Panc1 (cell line): Measurements from ENCODE around the gene TTYH2. TPM values are rescaled to one million over a fixed set of nuclear protein-coding genes. Genes with fewer than 3 reads are reported as not detected.

ENCODE experiments used
- ATAC-seq: fragments of 200-7000 bp; cut with Tn5 transposase; 2 replicates; pipeline ENCODE4 v1.9.1; 2020; ENCODE audit warnings: mild to moderate bottlenecking, moderate library complexity
- BruUV-seq: library from RNA; stranded (reverse); fragments of 400-500 nt; replicated peaks from 2 replicates; lab custom pipeline; 2021; lab: Mats Ljungman, UMichigan
- CTCF ChIA-PET: fragments of 300-600 bp; sonication (Branson Sonifier 250); formaldehyde crosslinking; loops from one replicate; lab custom pipeline; 2022; ENCODE audit warnings: antibody characterized with exemption; lab: Charles Lee
- POLR2A ChIA-PET: fragments of 300-600 bp; sonication (Branson Sonifier 250); formaldehyde crosslinking; loops from one replicate; lab custom pipeline; 2022; ENCODE audit warnings: antibody characterized with exemption; lab: Charles Lee
- DNase-seq: peaks from one replicate; pipeline ENCODE4 v3.0.0-alpha.2; 2010; ENCODE audit warnings: low read depth, low spot score
- H3K27ac ChIP-seq: 2 replicates; pipeline ENCODE4 v1.5.1; 2011; ENCODE audit warnings: mild to moderate bottlenecking, low read length, inconsistent platforms
- H3K27me3 ChIP-seq: fragments of 200-500 bp; sonication (Bioruptor generic); 2 replicates; pipeline ENCODE4 v1.6.0; 2014; ENCODE audit warnings: low read length, inconsistent platforms; ENCODE audit not compliant: control insufficient read depth, insufficient read depth
- H3K36me3 ChIP-seq: fragments of 200-500 bp; sonication (Bioruptor generic); 2 replicates; pipeline ENCODE4 v1.5.1; 2014; ENCODE audit warnings: inconsistent platforms, mild to moderate bottlenecking, low read length, moderate library complexity; ENCODE audit not compliant: control insufficient read depth, insufficient read depth
- H3K4me1 ChIP-seq: 2 replicates; pipeline ENCODE4 v1.5.1; 2011; ENCODE audit warnings: inconsistent platforms, mild to moderate bottlenecking, low read length, moderate library complexity; ENCODE audit not compliant: control insufficient read depth, insufficient read depth
- H3K4me3 ChIP-seq, 2 experiments: 2 replicates each; pipeline ENCODE4 v1.5.1; 2011 to 2012; ENCODE audit warnings: low read depth in 2 of 2, low read length in 2 of 2, mild to moderate bottlenecking in 2 of 2, inconsistent platforms in 1 of 2, moderate library complexity in 1 of 2
- H3K9me3 ChIP-seq: fragments of 200-500 bp; sonication (Bioruptor generic); 2 replicates; pipeline ENCODE4 v1.5.1; 2014; ENCODE audit warnings: low read depth, mild to moderate bottlenecking, inconsistent platforms, low read length, moderate library complexity; ENCODE audit not compliant: control insufficient read depth, insufficient read depth
- CTCF ChIP-seq: fragments of 450-650 bp; IDR thresholded peaks from 2 replicates; pipeline ENCODE4 v1.5.1; 2017; ENCODE audit warnings: mild to moderate bottlenecking
- POLR2AphosphoS5 ChIP-seq: IDR thresholded peaks from 2 replicates; pipeline ENCODE4 v1.6.1; 2012; ENCODE audit warnings: mild to moderate bottlenecking, low read depth, low read length, moderate library complexity
- REST ChIP-seq, 2 experiments: IDR thresholded peaks; 2 replicates each; pipeline ENCODE4 v1.6.1; 2011 to 2012; ENCODE audit warnings: low read depth in 2 of 2, control low read depth in 1 of 2, low read length in 1 of 2, mild to moderate bottlenecking in 1 of 2, moderate library complexity in 1 of 2; ENCODE audit not compliant: insufficient read depth in 1 of 2
- SIN3A ChIP-seq: IDR thresholded peaks from 2 replicates; pipeline ENCODE4 v1.6.1; 2012; ENCODE audit warnings: low read depth, mild to moderate bottlenecking, low read length, moderate library complexity, borderline replicate concordance; ENCODE audit not compliant: insufficient read depth
- TCF7L2 ChIP-seq: IDR thresholded peaks from 2 replicates; pipeline ENCODE4 v1.6.1; 2011; ENCODE audit warnings: mild to moderate bottlenecking, low read depth, low read length, inconsistent platforms
- in situ Hi-C: cut with HindIII; loops from 2 replicates; pipeline ENCODE4 v1.10.0; 2016; ENCODE audit warnings: low sequenced_read_pairs, low pct_unique_long_range_greater_than_20kb
- intact Hi-C: fragments of 100-400 bp; cut with micrococcal nuclease; formaldehyde crosslinking; loops from one replicate; pipeline ENCODE4 v1.10.0; 2022; ENCODE audit not compliant: unreplicated experiment
- total RNA-seq: library from RNA; stranded (reverse); gene quantifications from one replicate; pipeline ENCODE4 v1.2.1, GENCODE V29; 2021; ENCODE audit not compliant: unreplicated experiment

Gene TTYH2
- total RNA-seq, 1 experiment from 2014 or later = 8.3 TPM

- no TSS peak for BruUV-seq
- in situ Hi-C loops (no loop called here), intact Hi-C loops (no loop called here)
- no peak for DNase-seq
- ChIA-PET POLR2A (interaction anchor here (0.6 kb wide), 1 partner anchor 35 kb away, joined by 9 read pairs; no protein-coding TSS in a partner anchor), CTCF (no interaction called here)
- no peaks in the 10 kb centered on the region for H3K9me3 ChIP-seq
- ATAC-seq = no peak
- H3K4me3 ChIP-seq = no peak overlapping the region
- no peaks in the 10 kb centered on the region for H3K36me3 ChIP-seq
- H3K27me3 ChIP-seq = no peaks in the 10 kb centered on the region
- H3K4me1 ChIP-seq = no peaks in the 10 kb centered on the region
- no peak overlapping the region for H3K27ac ChIP-seq
- TF ChIP-seq TCF7L2 (no peak), SIN3A (no peak), POLR2AphosphoS5 (no peak), REST (IDR thresholded peaks at IDR 0.05; ENCODE audit: insufficient read depth in 1 of 2, low read depth in 2 of 2, low read length in 1 of 2) (no peak), CTCF (no peak)
Measured at GRCh38 chr17:74245871-74246270, 32.5 kb downstream of the TTYH2 start.

GRCh38 chr17:74249590-74250270, 36.4 kb downstream of the TTYH2 start:
- Histone ChIP-seq H3K27me3 (no peaks in the 10 kb centered on the region), H3K4me3 (no peak overlapping the region), H3K4me1 (no peaks in the 10 kb centered on the region), H3K9me3 (no peaks in the 10 kb centered on the region), H3K36me3 (no peaks in the 10 kb centered on the region), H3K27ac (no peak overlapping the region)
- no peak; the same call in 1 of the 2 replicates for ATAC-seq
- BruUV-seq = no TSS peak
- DNase-seq = no peak
- in situ Hi-C loops = no loop called here
- no peak for TF ChIP-seq CTCF
- no peak for TF ChIP-seq TCF7L2
- TF ChIP-seq REST (IDR thresholded peaks at IDR 0.05; ENCODE audit: insufficient read depth in 1 of 2, low read depth in 2 of 2, low read length in 1 of 2) = no peak
- CTCF ChIA-PET = no interaction called here
- intact Hi-C loops = no loop called here
- POLR2A ChIA-PET = no interaction called here
